ENCODE data around the gene SIX5. TPM values are rescaled to one million over a fixed set of nuclear protein-coding genes. Genes with fewer than 3 reads are reported as not detected.

Gene SIX5
- total and polyA plus RNA-seq, 9 of the 15 experiments (the other 6 are each of a cell fraction or from before 2014, with no cell fraction given) = 1.4 to 17.2 (median 7.4) TPM; not detected in 2

GRCh38 chr19:45817010-45817724, 48.1 kb upstream of the SIX5 start (continued):
- TF ChIP-seq, protein P1, sequence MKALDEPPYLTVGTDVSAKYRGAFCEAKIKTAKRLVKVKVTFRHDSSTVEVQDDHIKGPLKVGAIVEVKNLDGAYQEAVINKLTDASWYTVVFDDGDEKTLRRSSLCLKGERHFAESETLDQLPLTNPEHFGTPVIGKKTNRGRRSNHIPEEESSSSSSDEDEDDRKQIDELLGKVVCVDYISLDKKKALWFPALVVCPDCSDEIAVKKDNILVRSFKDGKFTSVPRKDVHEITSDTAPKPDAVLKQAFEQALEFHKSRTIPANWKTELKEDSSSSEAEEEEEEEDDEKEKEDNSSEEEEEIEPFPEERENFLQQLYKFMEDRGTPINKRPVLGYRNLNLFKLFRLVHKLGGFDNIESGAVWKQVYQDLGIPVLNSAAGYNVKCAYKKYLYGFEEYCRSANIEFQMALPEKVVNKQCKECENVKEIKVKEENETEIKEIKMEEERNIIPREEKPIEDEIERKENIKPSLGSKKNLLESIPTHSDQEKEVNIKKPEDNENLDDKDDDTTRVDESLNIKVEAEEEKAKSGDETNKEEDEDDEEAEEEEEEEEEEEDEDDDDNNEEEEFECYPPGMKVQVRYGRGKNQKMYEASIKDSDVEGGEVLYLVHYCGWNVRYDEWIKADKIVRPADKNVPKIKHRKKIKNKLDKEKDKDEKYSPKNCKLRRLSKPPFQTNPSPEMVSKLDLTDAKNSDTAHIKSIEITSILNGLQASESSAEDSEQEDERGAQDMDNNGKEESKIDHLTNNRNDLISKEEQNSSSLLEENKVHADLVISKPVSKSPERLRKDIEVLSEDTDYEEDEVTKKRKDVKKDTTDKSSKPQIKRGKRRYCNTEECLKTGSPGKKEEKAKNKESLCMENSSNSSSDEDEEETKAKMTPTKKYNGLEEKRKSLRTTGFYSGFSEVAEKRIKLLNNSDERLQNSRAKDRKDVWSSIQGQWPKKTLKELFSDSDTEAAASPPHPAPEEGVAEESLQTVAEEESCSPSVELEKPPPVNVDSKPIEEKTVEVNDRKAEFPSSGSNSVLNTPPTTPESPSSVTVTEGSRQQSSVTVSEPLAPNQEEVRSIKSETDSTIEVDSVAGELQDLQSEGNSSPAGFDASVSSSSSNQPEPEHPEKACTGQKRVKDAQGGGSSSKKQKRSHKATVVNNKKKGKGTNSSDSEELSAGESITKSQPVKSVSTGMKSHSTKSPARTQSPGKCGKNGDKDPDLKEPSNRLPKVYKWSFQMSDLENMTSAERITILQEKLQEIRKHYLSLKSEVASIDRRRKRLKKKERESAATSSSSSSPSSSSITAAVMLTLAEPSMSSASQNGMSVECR (CRISPR knock-in tag; IDR thresholded peaks at IDR 0.05) = 0 out of 2 replicates have a peak, but pooled peaks have one; percentile 22
- TF ChIP-seq ZNF79 (CRISPR knock-in tag; IDR thresholded peaks at IDR 0.05; ENCODE audit: low read depth) (no peak), ZNF217 (CRISPR knock-in tag; IDR thresholded peaks at IDR 0.05) (no peak), BCLAF1 (IDR thresholded peaks at IDR 0.05; ENCODE audit: borderline replicate concordance in 1 of 2, control insufficient read depth in 1 of 2, low read depth in 2 of 2, low read length in 1 of 2) (0 out of 4 replicates have a peak, but pooled peaks of 1 of the 2 experiments have one; percentile 70), RAD21 (CRISPR knock-in tag; conservative IDR thresholded peaks at IDR 0.05 in 1 of 2, IDR thresholded peaks at IDR 0.05 in 1 of 2) (peak; percentile 68 to 84), ZNF766 (CRISPR knock-in tag; conservative IDR thresholded peaks at IDR 0.05) (no peak), SRSF3 (IDR thresholded peaks at IDR 0.05; ENCODE audit: insufficient read depth, low read length) (no peak), MBD2 (IDR thresholded peaks at IDR 0.05; ENCODE audit: borderline replicate concordance, low read depth) (0 out of 2 replicates have a peak, but pooled peaks have one; percentile 14), CAMTA2 (CRISPR knock-in tag; conservative IDR thresholded peaks at IDR 0.05) (no peak), TRIM24 (IDR thresholded peaks at IDR 0.05) (no peak), TOE1 (IDR thresholded peaks at IDR 0.05; ENCODE audit: borderline replicate concordance) (peak; percentile 64; the same call in 1 of the 2 replicates), TOE1 (CRISPR knock-in tag; IDR thresholded peaks at IDR 0.05; ENCODE audit: borderline replicate concordance, low read depth) (no peak), GABPA (tag; conservative IDR thresholded peaks at IDR 0.05; ENCODE audit: low read depth) (0 out of 2 replicates have a peak, but pooled peaks have one; percentile 9), ZNF431 (CRISPR knock-in tag; IDR thresholded peaks at IDR 0.05) (no peak), MYC (IDR thresholded peaks at IDR 0.05; ENCODE audit: low read depth, low read length) (peak; percentile 85), MYC (CRISPR knock-in tag; IDR thresholded peaks at IDR 0.05; ENCODE audit: borderline replicate concordance, low read depth) (no peak), PHF8 (IDR thresholded peaks at IDR 0.05; ENCODE audit: borderline replicate concordance, low read length) (no peak), ILF3 (IDR thresholded peaks at IDR 0.05; ENCODE audit: borderline replicate concordance) (0 out of 2 replicates have a peak, but pooled peaks have one; percentile 50), KAT8 (IDR thresholded peaks at IDR 0.05; ENCODE audit: low read depth) (no peak)
